Activated CD8-positive, alpha-beta T cell treated with anti-CD3 and anti-CD28 coated beads for 36 hours (primary cell): ENCODE results near the gene POU2AF3. TPM values are rescaled to one million over a fixed set of nuclear protein-coding genes. Genes with fewer than 3 reads are reported as not detected.

Experiments
- ATAC-seq: fragments of 200-7000 bp; cut with Tn5 transposase; one replicate; pipeline ENCODE4 v1.10.0; 2021; ENCODE audit warnings: mild to moderate bottlenecking, moderate library complexity
- CTCF ChIA-PET: fragments of 350-600 bp; sonication (Branson Sonifier 250); formaldehyde crosslinking; loops from one replicate; lab custom pipeline; 2021; ENCODE audit warnings: antibody characterized with exemption; lab: Charles Lee
- POLR2A ChIA-PET: fragments of 350-600 bp; sonication (Branson Sonifier 250); formaldehyde crosslinking; loops from one replicate; lab custom pipeline; 2021; ENCODE audit warnings: antibody characterized with exemption; lab: Charles Lee
- DNase-seq: peaks from one replicate; pipeline ENCODE4 v3.0.0-alpha.2; 2020
- H3K27ac Mint-ChIP-seq: one replicate; pipeline ENCODE4 v1.8.0; 2021; ENCODE audit warnings: mild to moderate bottlenecking, mixed read lengths
- H3K27me3 Mint-ChIP-seq: one replicate; pipeline ENCODE4 v1.8.0; 2021; ENCODE audit warnings: mixed read lengths
- H3K36me3 Mint-ChIP-seq: one replicate; pipeline ENCODE4 v1.8.0; 2021; ENCODE audit warnings: low read depth, mixed read lengths
- H3K4me1 Mint-ChIP-seq: one replicate; pipeline ENCODE4 v1.8.0; 2021; ENCODE audit warnings: low read depth, mixed read lengths
- H3K4me3 Mint-ChIP-seq: one replicate; pipeline ENCODE4 v1.8.0; 2021; ENCODE audit warnings: mild to moderate bottlenecking, moderate library complexity, mixed read lengths
- H3K9me3 Mint-ChIP-seq: one replicate; pipeline ENCODE4 v1.8.0; 2021; ENCODE audit warnings: mixed read lengths
- CTCF ChIP-seq: fragments of 200-600 bp; IDR thresholded peaks from one replicate; pipeline ENCODE4 v1.8.0; 2022; ENCODE audit warnings: antibody characterized with exemption, mild to moderate bottlenecking
- intact Hi-C: fragments of 100-400 bp; cut with micrococcal nuclease; formaldehyde crosslinking; loops from one replicate; pipeline ENCODE4 v1.10.0; 2022
- total RNA-seq, 2 experiments: library from RNA; stranded (reverse); gene quantifications; one replicate each; pipeline ENCODE4 v1.2.3, GENCODE V29; 2021

The POU2AF3 gene
- total RNA-seq, 2 experiments from 2014 or later = not detected

GRCh38 chr11:111307472-111308108 is 9.2 kb downstream of the POU2AF3 start:
- Mint-ChIP-seq H3K4me1 (no peaks in the 10 kb centered on the region), H3K27ac (no peak overlapping the region), H3K9me3 (no peaks in the 10 kb centered on the region), H3K4me3 (no peak overlapping the region), H3K27me3 (peaks cover 11% of the 10 kb centered on the region), H3K36me3 (no peaks in the 10 kb centered on the region)
- no peak for ATAC-seq
- no peak for TF ChIP-seq CTCF
- intact Hi-C loops = no loop called here
- no peak for DNase-seq
- POLR2A ChIA-PET = no interaction called here
- CTCF ChIA-PET = interaction anchor here (1.4 kb wide), 1 partner anchor 138 kb away, joined by 3 read pairs; no protein-coding TSS in a partner anchor

GRCh38 chr11:111308140-111308539 is 9.8 kb downstream of the POU2AF3 start:
- no peak for DNase-seq
- peaks cover under 1% of the 10 kb centered on the region for H3K9me3 Mint-ChIP-seq
- intact Hi-C loops = no loop called here
- no peaks in the 10 kb centered on the region for H3K36me3 Mint-ChIP-seq
- no peak for TF ChIP-seq CTCF
- no peak overlapping the region for H3K4me3 Mint-ChIP-seq
- POLR2A ChIA-PET = no interaction called here
- H3K4me1 Mint-ChIP-seq = no peaks in the 10 kb centered on the region
- CTCF ChIA-PET = interaction anchor here (1.4 kb wide), 1 partner anchor 138 kb away, joined by 3 read pairs; no protein-coding TSS in a partner anchor
- H3K27ac Mint-ChIP-seq = no peak overlapping the region
- no peak for ATAC-seq
- peaks cover 11% of the 10 kb centered on the region for H3K27me3 Mint-ChIP-seq

- no peak for DNase-seq
- CTCF ChIA-PET = no interaction called here
- no peak for ATAC-seq
- intact Hi-C loops = no loop called here
- TF ChIP-seq CTCF = no peak
- no peaks in the 10 kb centered on the region for H3K4me1 Mint-ChIP-seq
- H3K27me3 Mint-ChIP-seq = peaks cover 12% of the 10 kb centered on the region
- H3K27ac Mint-ChIP-seq = no peak overlapping the region
- POLR2A ChIA-PET = no interaction called here
- H3K36me3 Mint-ChIP-seq = no peaks in the 10 kb centered on the region
- H3K9me3 Mint-ChIP-seq = peaks cover 4% of the 10 kb centered on the region
- no peak overlapping the region for H3K4me3 Mint-ChIP-seq
Observed at GRCh38 chr11:111309215-111309915, 11.0 kb downstream of the POU2AF3 start.

- H3K4me1 Mint-ChIP-seq = no peaks in the 10 kb centered on the region
- TF ChIP-seq CTCF = no peak
- intact Hi-C loops = no loop called here
- H3K36me3 Mint-ChIP-seq = no peaks in the 10 kb centered on the region
- ChIA-PET CTCF (no interaction called here), POLR2A (no interaction called here)
- DNase-seq = no peak
- H3K27ac Mint-ChIP-seq = no peak overlapping the region
- no peak for ATAC-seq
- H3K4me3 Mint-ChIP-seq = no peak overlapping the region
- H3K9me3 Mint-ChIP-seq = peaks cover 4% of the 10 kb centered on the region
- peaks cover 13% of the 10 kb centered on the region for H3K27me3 Mint-ChIP-seq
Observed at GRCh38 chr11:111310088-111310487, 11.7 kb downstream of the POU2AF3 start.

GRCh38 chr11:111310723-111311122 is 12.4 kb downstream of the POU2AF3 start:
- H3K4me3 Mint-ChIP-seq = no peak overlapping the region
- DNase-seq (no peak), ATAC-seq (no peak)
- H3K9me3 Mint-ChIP-seq = peaks cover 4% of the 10 kb centered on the region
- ChIA-PET POLR2A (no interaction called here), CTCF (interaction anchor here (1.9 kb wide), 1 partner anchor 28 kb away, joined by 8 read pairs; no protein-coding TSS in a partner anchor)
- no peaks in the 10 kb centered on the region for H3K4me1 Mint-ChIP-seq
- H3K36me3 Mint-ChIP-seq = no peaks in the 10 kb centered on the region
- no peak for TF ChIP-seq CTCF
- H3K27ac Mint-ChIP-seq = no peak overlapping the region
- intact Hi-C loops = no loop called here
- peaks cover 13% of the 10 kb centered on the region for H3K27me3 Mint-ChIP-seq
